Transverse colon (tissue), 4 donors: ENCODE data around the gene STAMBPL1.

Experiments
- CTCF ChIP-seq, 5 experiments: fragments of 200-600 bp in 3 of 5; fragments of 450-650 bp in 2 of 5; sonication (generic) in 3 of 5; IDR thresholded peaks; 1 replicate in 2 of 5; 2 replicates in 3 of 5; pipeline ENCODE4 v1.5.1; 2016 to 2017; ENCODE audit warnings: antibody characterized with exemption in 5 of 5, inconsistent platforms in 3 of 5, mild to moderate bottlenecking in 2 of 5, moderate library complexity in 1 of 5
- POLR2A ChIP-seq: fragments of 450-650 bp; IDR thresholded peaks from one replicate; pipeline ENCODE4 v1.6.1; 2016; ENCODE audit warnings: antibody characterized with exemption, mild to moderate bottlenecking, moderate library complexity
- POLR2AphosphoS5 ChIP-seq, 3 donors: sonication (generic); formaldehyde crosslinking; IDR thresholded peaks; one replicate each; pipeline ENCODE4 v1.6.1; 2016; ENCODE audit warnings: antibody characterized with exemption in 3 of 3

DNA sequence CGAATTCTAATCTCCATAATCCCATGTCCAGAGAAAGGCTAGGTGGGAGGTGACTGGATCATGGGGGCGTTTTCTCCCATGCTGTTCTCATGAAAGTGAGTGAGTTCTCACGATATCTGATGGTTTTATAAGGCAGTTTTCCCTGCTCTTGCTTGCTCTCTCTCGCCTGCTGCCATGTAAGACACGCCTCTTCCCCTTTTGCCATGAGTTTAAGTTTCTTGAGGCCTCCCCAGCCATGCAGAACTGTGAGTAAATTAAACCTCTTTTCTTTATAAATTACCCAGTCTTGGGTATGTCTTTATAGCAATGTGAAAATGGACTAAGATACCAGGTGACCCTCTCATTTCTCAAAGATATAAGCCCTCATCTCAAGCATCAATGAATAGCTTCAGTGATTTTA is 73.6 kb downstream of the STAMBPL1 start:
- no peak for TF ChIP-seq POLR2A
- no peak for TF ChIP-seq CTCF (IDR thresholded peaks at IDR 0.05)
- no peak for TF ChIP-seq POLR2AphosphoS5 (IDR thresholded peaks at IDR 0.05)
